H9 (cell line): Measurements from ENCODE around the gene TMEM147. TPM values are rescaled to one million over a fixed set of nuclear protein-coding genes. Genes with fewer than 3 reads are reported as not detected.

Experiments
- DNase-seq: peaks from one replicate; pipeline ENCODE4 v3.0.0-alpha.2; 2017
- H2AFZ ChIP-seq: one replicate; pipeline ENCODE4 v1.6.1; 2013; ENCODE audit warnings: mild to moderate bottlenecking, low read length, control low read depth, moderate library complexity
- H2AK5ac ChIP-seq: 2 replicates; pipeline ENCODE4 v1.6.1; 2013; ENCODE audit warnings: low read length, control low read depth, mixed read lengths; ENCODE audit not compliant: insufficient read length
- H2BK120ac ChIP-seq: one replicate; pipeline ENCODE4 v1.6.1; 2013; ENCODE audit warnings: low read depth, mild to moderate bottlenecking, low read length, control low read depth, inconsistent platforms; ENCODE audit not compliant: poor library complexity, severe bottlenecking
- H2BK12ac ChIP-seq: 2 replicates; pipeline ENCODE4 v1.6.1; 2013; ENCODE audit warnings: low read length, control low read depth, mixed read lengths, low read depth; ENCODE audit not compliant: insufficient read length
- H2BK15ac ChIP-seq: 2 replicates; pipeline ENCODE4 v1.6.1; 2013; ENCODE audit warnings: low read depth, low read length, control low read depth
- H2BK20ac ChIP-seq: one replicate; pipeline ENCODE4 v1.6.1; 2013; ENCODE audit warnings: low read depth, mild to moderate bottlenecking, low read length, control low read depth, inconsistent platforms; ENCODE audit not compliant: poor library complexity, severe bottlenecking
- H2BK5ac ChIP-seq: 2 replicates; pipeline ENCODE4 v1.6.1; 2013; ENCODE audit warnings: low read length, control low read depth, mixed read lengths; ENCODE audit not compliant: insufficient read length
- H3K14ac ChIP-seq: 2 replicates; pipeline ENCODE4 v1.6.1; 2013; ENCODE audit warnings: low read length, control low read depth; ENCODE audit not compliant: insufficient read depth
- H3K18ac ChIP-seq: 2 replicates; pipeline ENCODE4 v1.6.1; 2013; ENCODE audit warnings: low read depth, mild to moderate bottlenecking, mixed read lengths, low read length, control low read depth; ENCODE audit not compliant: insufficient read length
- H3K23ac ChIP-seq: 2 replicates; pipeline ENCODE4 v1.6.1; 2013; ENCODE audit warnings: low read length, control low read depth, mixed read lengths, low read depth; ENCODE audit not compliant: insufficient read length
- H3K23me2 ChIP-seq: 2 replicates; pipeline ENCODE4 v1.6.1; 2013; ENCODE audit warnings: low read depth, mild to moderate bottlenecking, mixed read lengths, low read length, control low read depth; ENCODE audit not compliant: insufficient read length, poor library complexity, severe bottlenecking
- H3K27ac ChIP-seq: 2 replicates; pipeline ENCODE4 v1.5.1; 2013; ENCODE audit warnings: low read length, control low read depth, mixed read lengths, low read depth; ENCODE audit not compliant: insufficient read length
- H3K27me3 ChIP-seq: 2 replicates; pipeline ENCODE4 v1.6.1; 2013; ENCODE audit warnings: low read length, control low read depth, inconsistent platforms; ENCODE audit not compliant: insufficient read depth
- H3K4ac ChIP-seq: 2 replicates; pipeline ENCODE4 v1.6.1; 2013; ENCODE audit warnings: low read depth, mild to moderate bottlenecking, control low read depth, inconsistent platforms, low read length, moderate library complexity
- H3K4me1 ChIP-seq: 2 replicates; pipeline ENCODE4 v1.6.1; 2013; ENCODE audit warnings: low read length, control low read depth, inconsistent platforms; ENCODE audit not compliant: insufficient read depth
- H3K4me2 ChIP-seq: 2 replicates; pipeline ENCODE4 v1.6.1; 2013; ENCODE audit warnings: low read length, control low read depth, mixed read lengths; ENCODE audit not compliant: insufficient read length, insufficient read depth
- H3K56ac ChIP-seq: 2 replicates; pipeline ENCODE4 v1.6.1; 2013; ENCODE audit warnings: low read depth, mild to moderate bottlenecking, mixed read lengths, low read length, control low read depth; ENCODE audit not compliant: insufficient read length
- H3K79me1 ChIP-seq: 2 replicates; pipeline ENCODE4 v1.6.1; 2013; ENCODE audit warnings: low read depth, mild to moderate bottlenecking, moderate library complexity, low read length, control low read depth, inconsistent platforms; ENCODE audit not compliant: insufficient read depth, poor library complexity, severe bottlenecking
- H3K79me2 ChIP-seq: 2 replicates; pipeline ENCODE4 v1.6.1; 2013; ENCODE audit warnings: low read length, control low read depth, inconsistent platforms; ENCODE audit not compliant: insufficient read depth
- H3K9ac ChIP-seq: 2 replicates; pipeline ENCODE4 v1.6.1; 2013; ENCODE audit warnings: low read length, control low read depth, mixed read lengths; ENCODE audit not compliant: insufficient read length; ENCODE audit errors: extremely low read depth
- H3K9me3 ChIP-seq: one replicate; pipeline ENCODE4 v1.6.1; 2013; ENCODE audit warnings: low read depth, low read length, inconsistent platforms; ENCODE audit not compliant: control insufficient read depth
- H3T11ph ChIP-seq: one replicate; pipeline ENCODE4 v1.6.1; 2013; ENCODE audit warnings: mild to moderate bottlenecking, low read length, control low read depth, inconsistent platforms
- H4K20me1 ChIP-seq: one replicate; pipeline ENCODE4 v1.6.1; 2013; ENCODE audit not compliant: control insufficient read depth, insufficient read length, insufficient read depth
- H4K5ac ChIP-seq: 2 replicates; pipeline ENCODE4 v1.6.1; 2013; ENCODE audit warnings: low read depth, mild to moderate bottlenecking, mixed read lengths, low read length, control low read depth; ENCODE audit not compliant: insufficient read length
- H4K8ac ChIP-seq: replicated peaks from 2 replicates; pipeline ENCODE4 v1.6.1; 2013; ENCODE audit warnings: low read length, control low read depth, mixed read lengths, low read depth; ENCODE audit not compliant: insufficient read length
- H4K91ac ChIP-seq: 2 replicates; pipeline ENCODE4 v1.6.1; 2013; ENCODE audit warnings: low read depth, mild to moderate bottlenecking, moderate library complexity, mixed read lengths, low read length, control low read depth; ENCODE audit not compliant: insufficient read length
- H3K27ac Mint-ChIP-seq, 3 experiments: 2 replicates in 2 of 3; 3 replicates in 1 of 3; pipeline ENCODE4 v1.8.0; 2020 to 2021; ENCODE audit warnings: mixed read lengths in 3 of 3, mild to moderate bottlenecking in 1 of 3, moderate library complexity in 1 of 3
- H3K27me3 Mint-ChIP-seq: 2 replicates; pipeline ENCODE4 v1.8.0; 2021; ENCODE audit warnings: low read depth, mild to moderate bottlenecking, moderate library complexity, mixed read lengths
- H3K36me3 Mint-ChIP-seq, 3 experiments: 2 replicates in 2 of 3; 3 replicates in 1 of 3; pipeline ENCODE4 v1.8.0; 2020 to 2021; ENCODE audit warnings: low read depth in 3 of 3, mixed read lengths in 3 of 3; ENCODE audit not compliant: insufficient read depth in 1 of 3
- H3K4me1 Mint-ChIP-seq, 2 experiments: 2 replicates each; pipeline ENCODE4 v1.8.0; 2020; ENCODE audit warnings: mixed read lengths in 2 of 2
- H3K4me3 Mint-ChIP-seq, 2 experiments: 2 replicates in 1 of 2; 3 replicates in 1 of 2; pipeline ENCODE4 v1.8.0; 2020 to 2021; ENCODE audit warnings: mild to moderate bottlenecking in 2 of 2, mixed read lengths in 2 of 2, moderate library complexity in 1 of 2
- H3K9me3 Mint-ChIP-seq, 2 experiments: 2 replicates in 1 of 2; 3 replicates in 1 of 2; pipeline ENCODE4 v1.8.0; 2020; ENCODE audit warnings: mild to moderate bottlenecking in 2 of 2, mixed read lengths in 2 of 2, moderate library complexity in 1 of 2
- WGBS: extraction: QIAGEN DNeasy Blood & Tissue Kit; methylation state at CpG from one replicate; pipeline ENCODE4 v1.1.7; 2013; ENCODE audit warnings: missing lambda C conversion rate, low lambda C conversion rate, mixed read lengths; ENCODE audit not compliant: insufficient read length; ENCODE audit errors: extremely low coverage; 5-methylcytosine and 5-hydroxymethylcytosine counted together
- total RNA-seq: library from RNA; stranded (reverse); gene quantifications from 2 replicates; pipeline ENCODE4 v1.2.1, GENCODE V29; 2021
- TF ChIP-seq, protein P1 (sequence below): fragments of 200-600 bp; sonication (generic); conservative IDR thresholded peaks from 3 replicates; pipeline ENCODE4 v1.8.0; 2021; ENCODE audit warnings: antibody characterized with exemption, mild to moderate bottlenecking

The TMEM147 gene
- total RNA-seq, 1 experiment from 2014 or later, result 125 TPM

DNA sequence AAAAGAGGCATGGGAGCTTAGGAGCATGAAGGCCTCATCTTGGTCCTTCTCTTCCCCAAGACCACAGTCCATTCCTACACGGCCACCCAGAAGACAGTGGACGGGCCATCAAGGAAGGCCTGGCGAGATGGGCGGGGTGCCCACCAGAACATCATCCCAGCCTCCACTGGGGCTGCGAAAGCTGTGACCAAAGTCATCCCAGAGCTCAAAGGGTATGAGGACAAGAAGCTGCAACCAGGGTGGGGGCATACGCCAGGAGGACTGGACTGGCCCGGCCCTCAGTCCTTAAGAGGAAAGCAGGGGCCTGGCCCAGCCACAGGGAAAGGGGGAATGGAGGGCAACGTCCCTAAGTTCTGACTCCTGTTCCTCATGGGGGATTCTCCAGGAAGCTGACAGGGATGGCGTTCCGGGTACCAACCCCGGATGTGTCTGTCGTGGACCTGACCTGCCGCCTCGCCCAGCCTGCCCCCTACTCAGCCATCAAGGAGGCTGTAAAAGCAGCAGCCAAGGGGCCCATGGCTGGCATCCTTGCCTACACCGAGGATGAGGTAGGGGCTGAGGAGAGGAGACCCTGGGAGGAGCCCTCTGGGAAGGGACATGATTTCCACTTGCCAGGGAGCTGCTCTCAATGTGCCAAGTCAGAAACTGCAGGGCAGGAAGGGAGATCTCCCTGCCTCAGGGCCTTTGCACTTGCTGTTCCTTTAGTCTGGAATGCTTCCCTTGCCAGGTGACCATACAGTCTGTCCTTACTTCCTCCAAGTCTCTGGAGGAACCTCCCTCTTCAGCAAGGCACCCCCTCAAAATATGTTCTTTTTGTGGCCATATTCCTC is 1.9 kb upstream of the TMEM147 start:
- H3K4ac ChIP-seq, result no peak overlapping the region
- no peak overlapping the region for H3K4me2 ChIP-seq
- peaks cover 13% of the 10 kb centered on the region for H3K23me2 ChIP-seq
- H3K56ac ChIP-seq, result no peak overlapping the region
- H3K9ac ChIP-seq, result no peak overlapping the region
- peaks cover 5% of the 10 kb centered on the region; the same call in 1 of the 2 replicates for H3K79me2 ChIP-seq
- H3K36me3 Mint-ChIP-seq, result peaks cover 23 to 60% (median 45%) of the 10 kb centered on the region in 3 experiments; a peak in 6 of 7 replicates
- H2BK20ac ChIP-seq, result no peak overlapping the region
- peaks cover 6% of the 10 kb centered on the region; the same call in 1 of the 2 replicates for H3K4me1 ChIP-seq
- H2BK120ac ChIP-seq, result no peak overlapping the region
- H4K20me1 ChIP-seq, result no peaks in the 10 kb centered on the region
- no peak overlapping the region for H2BK12ac ChIP-seq
- H3K9me3 ChIP-seq, result no peaks in the 10 kb centered on the region
- TF ChIP-seq, protein P1, sequence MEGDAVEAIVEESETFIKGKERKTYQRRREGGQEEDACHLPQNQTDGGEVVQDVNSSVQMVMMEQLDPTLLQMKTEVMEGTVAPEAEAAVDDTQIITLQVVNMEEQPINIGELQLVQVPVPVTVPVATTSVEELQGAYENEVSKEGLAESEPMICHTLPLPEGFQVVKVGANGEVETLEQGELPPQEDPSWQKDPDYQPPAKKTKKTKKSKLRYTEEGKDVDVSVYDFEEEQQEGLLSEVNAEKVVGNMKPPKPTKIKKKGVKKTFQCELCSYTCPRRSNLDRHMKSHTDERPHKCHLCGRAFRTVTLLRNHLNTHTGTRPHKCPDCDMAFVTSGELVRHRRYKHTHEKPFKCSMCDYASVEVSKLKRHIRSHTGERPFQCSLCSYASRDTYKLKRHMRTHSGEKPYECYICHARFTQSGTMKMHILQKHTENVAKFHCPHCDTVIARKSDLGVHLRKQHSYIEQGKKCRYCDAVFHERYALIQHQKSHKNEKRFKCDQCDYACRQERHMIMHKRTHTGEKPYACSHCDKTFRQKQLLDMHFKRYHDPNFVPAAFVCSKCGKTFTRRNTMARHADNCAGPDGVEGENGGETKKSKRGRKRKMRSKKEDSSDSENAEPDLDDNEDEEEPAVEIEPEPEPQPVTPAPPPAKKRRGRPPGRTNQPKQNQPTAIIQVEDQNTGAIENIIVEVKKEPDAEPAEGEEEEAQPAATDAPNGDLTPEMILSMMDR, result no peak
- H3K14ac ChIP-seq, result no peak overlapping the region
- no peak overlapping the region for H3K23ac ChIP-seq
- no peak overlapping the region for H4K91ac ChIP-seq
- H3K18ac ChIP-seq, result no peak overlapping the region
- H2BK5ac ChIP-seq, result no peak overlapping the region
- no peak overlapping the region for H2AFZ ChIP-seq
- no peaks in the 10 kb centered on the region for H3K27me3 Mint-ChIP-seq
- no peak overlapping the region for H4K8ac ChIP-seq
- H3K9me3 Mint-ChIP-seq, result no peaks in the 10 kb centered on the region
- DNase-seq, result no peak
- no peaks in the 10 kb centered on the region for H3K79me1 ChIP-seq
- WGBS, result no CpG with 5 or more reads among the region's 15 CpGs
- no peak overlapping the region for H4K5ac ChIP-seq
- no peak overlapping the region for H3K27ac Mint-ChIP-seq
- H2BK15ac ChIP-seq, result no peak overlapping the region
- peaks cover 29 to 33% of the 10 kb centered on the region in 2 experiments for H3K4me1 Mint-ChIP-seq
- H2AK5ac ChIP-seq, result no peak overlapping the region
- no peak overlapping the region for H3T11ph ChIP-seq
- H3K27me3 ChIP-seq, result no peaks in the 10 kb centered on the region
- peak overlapping the region; percentile 95 to 97 for H3K4me3 Mint-ChIP-seq
- H3K27ac ChIP-seq, result no peak overlapping the region
